Right kidney (tissue), 1 donor: ENCODE measurements around the gene FCHSD2.
"Not testable (repeated sequence)": the region's sequence is repeated elsewhere in the genome, so short reads cannot be mapped to it uniquely, and the experiment has no call there.

Experiments
- DNase-seq: peaks from one replicate; pipeline ENCODE4 v3.0.0-alpha.2; 2016

FCHSD2 gene

GRCh38 chr11:72924568-72925190 lies 217.4 kb downstream of the FCHSD2 start:
- no peak for DNase-seq

DNA sequence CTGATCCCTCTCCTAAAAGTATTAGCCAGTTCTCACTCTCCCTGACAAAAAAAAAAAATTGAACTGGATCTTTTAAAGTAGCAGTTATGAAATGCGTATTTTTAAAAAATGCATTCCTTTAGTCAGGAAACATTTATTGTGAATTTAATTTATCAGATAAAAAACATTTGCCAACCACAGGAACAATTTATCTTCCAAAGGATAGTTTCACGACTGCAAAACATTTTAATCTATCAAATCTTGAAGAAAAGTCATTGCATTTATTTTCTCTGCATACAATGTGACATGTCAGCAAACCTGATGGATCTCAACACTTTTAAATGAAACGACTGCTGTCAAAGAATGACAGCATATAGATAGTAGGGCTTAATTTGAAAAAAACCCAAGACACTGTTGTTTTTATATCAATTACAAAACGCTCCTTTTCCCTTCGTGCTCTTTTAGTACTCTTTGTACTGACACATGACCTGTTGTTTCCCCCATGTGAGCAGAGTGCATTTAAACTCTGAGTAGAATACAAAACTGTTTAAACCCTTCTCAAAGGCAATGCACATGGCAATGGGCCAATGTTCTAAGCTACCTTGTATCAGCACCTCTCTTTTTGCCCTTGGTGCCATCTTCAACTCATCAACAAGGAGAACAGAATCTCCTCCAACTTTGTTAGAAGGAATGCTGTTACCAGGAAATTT lies 220.9 kb downstream of the FCHSD2 start:
- DNase-seq = no peak

GRCh38 chr11:72920001-72920400 lies 222.1 kb downstream of the FCHSD2 start:
- DNase-seq = no peak

DNA sequence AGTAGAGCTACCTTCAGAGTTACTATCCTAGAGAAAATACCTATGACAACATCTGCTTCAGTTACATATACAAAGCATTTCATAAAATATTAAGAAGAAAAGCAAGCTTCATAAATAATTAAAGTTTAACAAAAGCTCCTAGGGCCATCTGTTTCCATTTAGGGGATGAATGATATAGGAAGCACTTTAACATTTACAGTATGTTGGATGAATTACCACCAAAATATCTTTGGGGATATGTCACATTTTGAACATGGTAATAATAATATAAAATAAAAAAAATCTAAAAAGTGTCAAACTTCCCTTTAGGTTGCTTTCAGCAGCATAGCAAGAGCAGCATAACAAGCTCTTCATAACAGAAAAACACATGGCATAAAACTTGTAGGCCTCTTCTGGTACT lies 223.3 kb downstream of the FCHSD2 start:
- DNase-seq = no peak

- DNase-seq = no peak
Measured at GRCh38 chr11:72912253-72912652, 229.9 kb downstream of the FCHSD2 start.

DNA sequence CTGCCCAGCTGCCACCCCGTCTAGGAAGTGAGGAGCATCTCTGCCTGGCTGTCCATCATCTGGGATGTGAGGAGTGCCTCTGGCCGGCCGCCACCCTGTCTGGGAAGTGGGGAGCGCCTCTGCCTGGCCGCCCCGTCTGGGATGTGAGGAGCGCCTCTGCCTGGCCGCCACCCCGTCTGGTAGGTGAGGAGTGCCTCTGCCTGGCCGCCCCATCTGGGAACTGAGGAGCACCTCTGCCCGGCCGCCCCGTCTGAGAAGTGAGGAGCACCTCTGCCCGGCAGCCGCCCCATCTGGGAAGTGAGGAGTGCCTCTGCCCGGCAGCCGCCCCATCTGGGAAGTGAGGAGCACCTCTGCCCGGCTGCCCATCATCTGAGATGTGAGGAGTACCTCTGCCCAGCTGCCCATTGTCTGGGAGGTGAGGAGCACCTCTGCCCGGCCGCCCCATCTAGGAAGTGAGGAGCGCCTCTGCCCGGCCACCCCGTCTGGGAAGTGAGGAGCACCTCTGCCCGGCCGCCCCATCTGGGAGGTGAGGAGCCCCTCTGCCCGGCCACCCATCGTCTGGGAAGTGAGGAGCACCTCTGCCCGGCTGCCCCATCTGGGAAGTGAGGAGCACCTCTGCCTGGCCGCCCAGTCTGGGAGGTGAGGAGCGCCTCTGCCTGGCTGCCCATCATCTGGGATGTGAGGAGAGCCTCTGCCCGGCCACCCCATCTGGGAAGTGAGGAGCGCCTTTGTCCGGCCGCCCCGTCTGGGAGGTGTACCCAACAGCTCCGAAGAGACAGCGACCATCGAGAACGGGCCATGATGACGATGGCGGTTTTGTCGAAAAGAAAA lies 232.3 kb downstream of the FCHSD2 start:
- DNase-seq = not testable (repeated sequence)

DNA sequence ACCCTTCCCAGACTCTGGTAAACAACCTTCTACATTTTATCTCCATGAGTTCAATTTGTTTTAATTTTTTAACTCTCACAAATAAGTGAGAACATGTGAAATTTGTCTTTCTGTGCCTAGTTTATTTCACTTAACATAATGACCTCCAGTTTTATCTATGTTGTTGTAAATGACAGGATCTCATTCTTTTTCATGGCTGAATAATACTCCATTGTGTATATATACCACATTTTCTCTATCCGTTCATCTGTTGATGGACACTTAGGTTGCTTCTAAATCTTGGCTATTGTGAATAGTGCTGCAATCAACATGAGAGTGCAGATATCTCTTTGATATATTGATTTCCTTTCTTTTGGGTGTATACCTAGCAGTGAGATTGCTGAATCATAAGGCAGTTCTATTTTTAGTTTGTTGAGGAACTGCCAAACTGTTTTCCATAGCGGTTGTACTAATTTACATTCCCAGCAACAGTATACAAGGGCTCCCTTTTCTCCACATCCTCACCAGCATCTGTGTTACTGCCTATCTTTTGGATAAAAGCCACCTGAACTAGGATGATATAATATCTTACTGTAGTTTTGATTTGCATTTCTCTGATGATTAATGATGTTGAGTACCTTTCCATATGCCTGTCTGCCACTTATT lies 234.0 kb downstream of the FCHSD2 start:
- DNase-seq = no peak

- DNase-seq = no peak
Measured at GRCh38 chr11:72904016-72904415, 238.1 kb downstream of the FCHSD2 start.

DNA sequence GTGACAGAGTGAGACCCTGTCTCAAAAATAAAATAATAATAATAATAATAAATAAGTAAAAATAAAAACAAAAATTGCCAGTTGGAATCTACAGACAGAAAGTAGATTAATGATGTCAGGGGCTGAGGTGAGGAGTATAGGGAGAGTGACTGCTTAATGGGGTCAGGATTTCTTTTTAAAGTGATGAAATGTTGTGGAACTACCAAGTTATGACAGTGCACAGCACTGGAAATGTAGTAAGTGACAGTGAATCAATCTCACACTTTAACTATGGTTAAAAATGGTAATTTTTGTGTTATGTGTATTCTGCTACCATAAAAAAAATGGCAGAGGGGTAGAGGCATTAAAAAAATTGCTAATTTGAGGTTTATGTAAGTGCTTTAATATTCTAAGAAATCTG lies 240.7 kb downstream of the FCHSD2 start:
- no peak for DNase-seq

DNA sequence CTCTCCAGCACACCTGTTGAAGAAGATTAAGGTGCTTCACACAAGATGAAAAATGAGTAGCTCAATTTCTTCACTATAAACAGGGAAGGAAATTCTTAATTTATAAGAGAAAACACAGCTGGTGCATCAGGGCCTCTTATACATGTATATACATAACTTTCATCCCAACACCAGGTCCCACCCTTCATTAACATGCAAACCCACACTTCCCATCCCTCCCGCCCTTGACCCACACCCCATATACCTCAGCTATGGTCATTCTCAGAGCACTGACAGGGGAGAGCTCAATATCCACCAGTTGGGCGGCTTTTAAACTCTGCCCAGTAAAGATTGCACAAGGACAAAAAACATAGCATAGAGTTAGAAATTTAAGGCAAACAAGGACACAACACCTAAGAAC lies 242.1 kb downstream of the FCHSD2 start:
- DNase-seq = no peak

DNA sequence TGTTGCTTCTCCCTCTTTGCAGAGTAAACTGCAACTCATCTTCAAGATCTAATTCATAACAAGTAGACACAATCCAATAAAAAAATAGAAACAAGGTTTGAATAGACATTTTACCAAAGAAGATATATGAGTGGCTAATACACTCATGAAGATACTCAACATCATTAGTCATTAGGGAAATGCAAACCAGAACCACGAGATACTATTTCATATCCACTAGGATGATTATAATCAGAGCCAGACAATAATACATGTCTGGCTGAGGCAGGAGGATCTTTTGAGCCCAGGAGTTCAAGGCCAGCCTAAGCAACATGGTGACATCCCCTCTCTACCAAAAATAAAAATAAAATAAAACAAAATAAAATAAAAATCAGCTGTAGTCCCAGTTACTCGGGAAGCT lies 242.9 kb downstream of the FCHSD2 start:
- no peak for DNase-seq

- no peak for DNase-seq
Measured at GRCh38 chr11:72897506-72897905, 244.6 kb downstream of the FCHSD2 start.

DNA sequence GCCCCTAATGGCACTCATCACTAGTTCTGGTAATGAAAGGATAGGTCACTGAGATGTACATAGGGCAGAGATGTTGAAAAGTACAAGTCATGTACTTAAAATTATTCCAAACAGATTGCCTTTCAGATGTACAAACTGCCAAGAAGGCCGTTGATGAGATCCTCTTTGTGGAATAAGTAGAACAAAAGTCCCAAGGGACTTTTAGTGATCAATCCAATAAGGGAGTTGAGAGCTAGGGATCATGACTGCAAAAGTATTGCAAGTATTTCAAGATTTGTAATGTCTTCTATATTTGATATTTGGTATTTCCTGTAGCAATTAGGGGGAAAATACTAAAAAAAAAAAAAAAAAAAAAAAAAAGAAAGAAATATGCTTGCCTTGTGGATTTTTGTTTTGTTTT lies 245.7 kb downstream of the FCHSD2 start:
- no peak for DNase-seq

- no peak for DNase-seq
Measured at GRCh38 chr11:72890881-72891280, 251.2 kb downstream of the FCHSD2 start.

GRCh38 chr11:72886619-72887018 lies 255.5 kb downstream of the FCHSD2 start:
- DNase-seq = no peak

GRCh38 chr11:72885749-72886609 lies 256.1 kb downstream of the FCHSD2 start:
- DNase-seq = no peak

- no peak for DNase-seq
Measured at GRCh38 chr11:72876147-72876546, 266.0 kb downstream of the FCHSD2 start.

DNA sequence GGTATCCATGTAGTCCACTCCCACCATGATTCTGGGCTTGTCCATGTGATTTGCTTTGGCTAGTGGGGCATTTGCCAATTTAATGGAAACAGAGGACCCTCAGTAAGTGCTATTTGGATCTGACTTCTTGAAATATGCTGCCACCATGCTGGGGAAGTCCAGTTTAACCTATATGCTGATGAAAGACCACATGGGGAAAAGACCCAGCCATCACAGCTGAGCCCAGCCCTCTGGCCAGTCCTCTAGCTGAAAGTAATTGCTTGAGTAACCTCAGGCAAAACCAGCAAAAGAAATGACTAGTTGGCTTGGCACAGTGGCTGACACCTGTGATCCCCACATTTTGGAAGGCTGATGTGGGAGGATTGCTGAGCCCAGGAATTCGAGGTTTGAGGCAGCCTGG lies 266.4 kb downstream of the FCHSD2 start:
- DNase-seq = no peak

GRCh38 chr11:72872012-72872411 lies 270.1 kb downstream of the FCHSD2 start:
- DNase-seq = no peak

GRCh38 chr11:72871119-72871518 lies 271.0 kb downstream of the FCHSD2 start:
- no peak for DNase-seq

- no peak for DNase-seq
Measured at GRCh38 chr11:72869831-72870230, 272.3 kb downstream of the FCHSD2 start.

GRCh38 chr11:72867970-72868369 lies 274.1 kb downstream of the FCHSD2 start:
- DNase-seq = no peak
